Ovary (tissue), 3 donors: ENCODE results near the gene HCAR2.
"Not testable (repeated sequence)": the region's sequence is repeated elsewhere in the genome, so short reads cannot be mapped to it uniquely, and the experiment has no call there.

ENCODE experiments used
- CTCF ChIP-seq, 3 donors: fragments of 450-650 bp in 2 of 3; fragments of 200-600 bp in 1 of 3; IDR thresholded peaks; one replicate each; pipeline versions ENCODE4 v1.5.1 to v1.8.0; 2016 to 2022; ENCODE audit warnings: antibody characterized with exemption in 3 of 3, mild to moderate bottlenecking in 1 of 3
- POLR2A ChIP-seq: fragments of 450-650 bp; IDR thresholded peaks from one replicate; pipeline ENCODE4 v1.6.1; 2017; ENCODE audit warnings: antibody characterized with exemption, mild to moderate bottlenecking, moderate library complexity
- donor health status: DM: no; HTN: no; CAD: no.

- not testable (repeated sequence) for TF ChIP-seq POLR2A; CTCF (IDR thresholded peaks at IDR 0.05)
Measured at GRCh38 chr12:122703841-122704240, 684 bp upstream of the HCAR2 start.
